DMS53 treated with DMSO at 0.1 percent for 48 hours (cell line): Measurements from ENCODE around the gene PRICKLE2.

Experiments
- DNase-seq: peaks from one replicate; lab custom pipeline; 2025; ENCODE audit not compliant: unreplicated experiment; lab: John Stamatoyannopoulos, UW

PRICKLE2 gene

GRCh38 chr3:64191822-64192221 lies 33.4 kb downstream of the PRICKLE2 start:
- no peak for DNase-seq

GRCh38 chr3:64190517-64191515 lies 34.5 kb downstream of the PRICKLE2 start:
- no peak for DNase-seq

GRCh38 chr3:64188810-64189560 lies 36.3 kb downstream of the PRICKLE2 start:
- no peak for DNase-seq

GRCh38 chr3:64187065-64187959 lies 38.0 kb downstream of the PRICKLE2 start:
- no peak for DNase-seq

GRCh38 chr3:64186667-64187064 lies 38.6 kb downstream of the PRICKLE2 start:
- DNase-seq = no peak

- DNase-seq = no peak
Observed at GRCh38 chr3:64185436-64185835, 39.8 kb downstream of the PRICKLE2 start.

GRCh38 chr3:64184621-64185020 lies 40.6 kb downstream of the PRICKLE2 start:
- no peak for DNase-seq

GRCh38 chr3:64179860-64180259 lies 45.4 kb downstream of the PRICKLE2 start:
- DNase-seq = no peak

- no peak for DNase-seq
Observed at GRCh38 chr3:64179249-64179648, 46.0 kb downstream of the PRICKLE2 start.

- peak; percentile 2 for DNase-seq
Observed at GRCh38 chr3:64178419-64178818, 46.8 kb downstream of the PRICKLE2 start.

- DNase-seq = no peak
Observed at GRCh38 chr3:64176461-64176996, 48.7 kb downstream of the PRICKLE2 start.

- no peak for DNase-seq
Observed at GRCh38 chr3:64174328-64174727, 50.9 kb downstream of the PRICKLE2 start.

- no peak for DNase-seq
Observed at GRCh38 chr3:64173563-64173962, 51.7 kb downstream of the PRICKLE2 start.

- no peak for DNase-seq
Observed at GRCh38 chr3:64170270-64170669, 55.0 kb downstream of the PRICKLE2 start.

- no peak for DNase-seq
Observed at GRCh38 chr3:64167868-64168267, 57.4 kb downstream of the PRICKLE2 start.

GRCh38 chr3:64167351-64167750 lies 57.9 kb downstream of the PRICKLE2 start:
- DNase-seq = no peak

GRCh38 chr3:64166584-64167162 lies 58.6 kb downstream of the PRICKLE2 start:
- no peak for DNase-seq

GRCh38 chr3:64164349-64164748 lies 60.9 kb downstream of the PRICKLE2 start:
- no peak for DNase-seq

GRCh38 chr3:64163755-64164148 lies 61.5 kb downstream of the PRICKLE2 start:
- DNase-seq = no peak

GRCh38 chr3:64163019-64163754 lies 62.1 kb downstream of the PRICKLE2 start:
- DNase-seq = no peak
